Panc1 (cell line): ENCODE measurements around the gene RUSF1. TPM values are rescaled to one million over a fixed set of nuclear protein-coding genes. Genes with fewer than 3 reads are reported as not detected.

ENCODE experiments used
- ATAC-seq: fragments of 200-7000 bp; cut with Tn5 transposase; 2 replicates; pipeline ENCODE4 v1.9.1; 2020; ENCODE audit warnings: mild to moderate bottlenecking, moderate library complexity
- BruUV-seq: library from RNA; stranded (reverse); fragments of 400-500 nt; replicated peaks from 2 replicates; lab custom pipeline; 2021; lab: Mats Ljungman, UMichigan
- CTCF ChIA-PET: fragments of 300-600 bp; sonication (Branson Sonifier 250); formaldehyde crosslinking; loops from one replicate; lab custom pipeline; 2022; ENCODE audit warnings: antibody characterized with exemption; lab: Charles Lee
- POLR2A ChIA-PET: fragments of 300-600 bp; sonication (Branson Sonifier 250); formaldehyde crosslinking; loops from one replicate; lab custom pipeline; 2022; ENCODE audit warnings: antibody characterized with exemption; lab: Charles Lee
- DNase-seq: peaks from one replicate; pipeline ENCODE4 v3.0.0-alpha.2; 2010; ENCODE audit warnings: low read depth, low spot score
- H3K27ac ChIP-seq: 2 replicates; pipeline ENCODE4 v1.5.1; 2011; ENCODE audit warnings: mild to moderate bottlenecking, low read length, inconsistent platforms
- H3K27me3 ChIP-seq: fragments of 200-500 bp; sonication (Bioruptor generic); 2 replicates; pipeline ENCODE4 v1.6.0; 2014; ENCODE audit warnings: low read length, inconsistent platforms; ENCODE audit not compliant: control insufficient read depth, insufficient read depth
- H3K36me3 ChIP-seq: fragments of 200-500 bp; sonication (Bioruptor generic); 2 replicates; pipeline ENCODE4 v1.5.1; 2014; ENCODE audit warnings: inconsistent platforms, mild to moderate bottlenecking, low read length, moderate library complexity; ENCODE audit not compliant: control insufficient read depth, insufficient read depth
- H3K4me1 ChIP-seq: 2 replicates; pipeline ENCODE4 v1.5.1; 2011; ENCODE audit warnings: inconsistent platforms, mild to moderate bottlenecking, low read length, moderate library complexity; ENCODE audit not compliant: control insufficient read depth, insufficient read depth
- H3K4me3 ChIP-seq, 2 experiments: 2 replicates each; pipeline ENCODE4 v1.5.1; 2011 to 2012; ENCODE audit warnings: low read depth in 2 of 2, low read length in 2 of 2, mild to moderate bottlenecking in 2 of 2, inconsistent platforms in 1 of 2, moderate library complexity in 1 of 2
- H3K9me3 ChIP-seq: fragments of 200-500 bp; sonication (Bioruptor generic); 2 replicates; pipeline ENCODE4 v1.5.1; 2014; ENCODE audit warnings: low read depth, mild to moderate bottlenecking, inconsistent platforms, low read length, moderate library complexity; ENCODE audit not compliant: control insufficient read depth, insufficient read depth
- CTCF ChIP-seq: fragments of 450-650 bp; IDR thresholded peaks from 2 replicates; pipeline ENCODE4 v1.5.1; 2017; ENCODE audit warnings: mild to moderate bottlenecking
- POLR2AphosphoS5 ChIP-seq: IDR thresholded peaks from 2 replicates; pipeline ENCODE4 v1.6.1; 2012; ENCODE audit warnings: mild to moderate bottlenecking, low read depth, low read length, moderate library complexity
- SIN3A ChIP-seq: IDR thresholded peaks from 2 replicates; pipeline ENCODE4 v1.6.1; 2012; ENCODE audit warnings: low read depth, mild to moderate bottlenecking, low read length, moderate library complexity, borderline replicate concordance; ENCODE audit not compliant: insufficient read depth
- TCF7L2 ChIP-seq: IDR thresholded peaks from 2 replicates; pipeline ENCODE4 v1.6.1; 2011; ENCODE audit warnings: mild to moderate bottlenecking, low read depth, low read length, inconsistent platforms
- in situ Hi-C: cut with HindIII; loops from 2 replicates; pipeline ENCODE4 v1.10.0; 2016; ENCODE audit warnings: low sequenced_read_pairs, low pct_unique_long_range_greater_than_20kb
- intact Hi-C: fragments of 100-400 bp; cut with micrococcal nuclease; formaldehyde crosslinking; loops from one replicate; pipeline ENCODE4 v1.10.0; 2022; ENCODE audit not compliant: unreplicated experiment
- total RNA-seq: library from RNA; stranded (reverse); gene quantifications from one replicate; pipeline ENCODE4 v1.2.1, GENCODE V29; 2021; ENCODE audit not compliant: unreplicated experiment
- TF ChIP-seq, protein P1 (sequence below), 2 experiments: IDR thresholded peaks; 2 replicates each; pipeline ENCODE4 v1.6.1; 2011 to 2012; ENCODE audit warnings: low read depth in 2 of 2, control low read depth in 1 of 2, low read length in 1 of 2, mild to moderate bottlenecking in 1 of 2, moderate library complexity in 1 of 2; ENCODE audit not compliant: insufficient read depth in 1 of 2

RUSF1 gene
- total RNA-seq, 1 experiment from 2014 or later, result 47.4 TPM

DNA sequence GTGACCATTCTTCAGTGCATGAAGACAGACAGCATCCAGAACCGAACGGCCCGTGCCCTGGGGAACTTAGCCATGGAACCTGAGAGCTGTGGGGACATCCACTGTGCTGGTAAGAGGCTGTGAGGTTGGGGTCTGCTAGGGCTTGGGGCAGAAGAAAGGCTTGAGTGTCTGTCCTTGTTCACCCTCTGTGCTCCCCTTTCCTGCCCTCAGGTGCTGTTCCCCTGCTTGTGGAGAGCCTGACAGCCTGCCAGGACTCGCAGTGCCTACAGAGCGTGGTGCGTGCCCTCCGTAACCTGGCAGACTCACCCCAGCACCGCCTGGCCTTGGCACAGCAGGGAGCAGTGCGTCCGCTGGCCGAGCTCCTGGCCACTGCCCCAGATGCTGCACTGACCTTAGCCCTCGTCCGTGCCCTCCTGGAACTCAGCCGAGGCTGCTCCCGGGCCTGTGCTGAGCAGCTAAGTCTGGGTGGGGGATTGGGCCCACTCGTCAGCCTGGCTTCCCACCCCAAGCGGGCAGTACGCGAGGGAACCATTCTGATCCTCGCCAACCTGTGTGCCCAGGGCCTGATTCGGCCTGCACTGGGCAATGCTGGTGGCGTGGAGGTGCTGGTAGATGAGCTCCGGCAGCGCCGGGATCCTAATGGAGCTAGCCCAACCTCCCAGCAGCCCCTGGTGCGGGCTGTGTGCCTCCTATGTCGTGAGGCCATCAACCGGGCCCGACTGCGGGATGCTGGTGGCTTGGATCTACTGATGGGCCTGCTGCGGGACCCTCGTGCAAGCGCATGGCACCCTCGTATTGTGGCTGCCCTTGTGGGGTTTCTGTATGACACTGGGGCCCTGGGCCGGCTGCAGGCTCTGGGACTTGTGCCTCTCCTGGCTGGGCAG is 46.0 kb downstream of the RUSF1 start:
- no peak overlapping the region for H3K27ac ChIP-seq
- in situ Hi-C loops (no loop called here), intact Hi-C loops (no loop called here)
- no TSS peak for BruUV-seq
- ATAC-seq (no peak), DNase-seq (no peak)
- POLR2A ChIA-PET, result no interaction called here
- H3K9me3 ChIP-seq, result no peaks in the 10 kb centered on the region
- CTCF ChIA-PET, result no interaction called here
- no peaks in the 10 kb centered on the region for H3K36me3 ChIP-seq
- H3K4me3 ChIP-seq, result no peak overlapping the region
- TF ChIP-seq TCF7L2, result no peak
- H3K27me3 ChIP-seq, result no peaks in the 10 kb centered on the region
- H3K4me1 ChIP-seq, result peaks cover 10% of the 10 kb centered on the region

DNA sequence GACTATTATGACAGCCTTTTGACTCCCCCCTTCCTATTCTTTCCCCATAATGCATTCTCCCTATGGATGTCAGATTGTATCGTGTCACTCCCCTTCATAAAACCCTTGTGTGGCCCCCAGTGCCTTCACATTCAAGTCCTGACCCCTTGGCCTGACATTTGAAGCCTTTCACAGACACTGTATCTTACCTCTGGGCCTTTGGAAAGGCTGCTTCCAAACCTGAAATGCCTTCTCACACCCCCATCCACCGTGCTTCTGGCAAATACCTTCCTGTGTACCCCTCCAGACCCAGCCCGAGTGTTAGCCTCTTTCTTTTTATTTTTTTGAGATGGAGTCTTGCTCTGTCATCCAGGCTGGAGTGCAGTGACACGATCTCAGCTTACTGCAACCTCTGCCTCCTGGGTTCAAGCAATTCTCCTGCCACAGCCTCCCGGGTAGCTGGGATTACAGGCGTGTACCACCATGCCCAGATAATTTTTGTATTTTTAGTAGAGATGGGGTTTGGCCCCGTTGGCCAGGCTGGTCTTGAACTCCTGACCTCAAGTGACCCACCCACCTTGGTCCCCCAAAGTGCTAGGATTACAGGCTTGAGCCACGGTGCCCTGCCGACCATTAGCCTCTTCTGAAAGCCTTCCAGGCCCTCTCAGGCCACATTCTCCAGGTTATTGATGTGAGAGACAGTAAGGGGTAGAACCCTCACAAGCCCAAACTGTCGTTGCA is 46.8 kb downstream of the RUSF1 start:
- ChIA-PET POLR2A (interaction anchor here (0.9 kb wide), 1 partner anchor 252 kb away, joined by 3 read pairs; a partner anchor contains a TSS), CTCF (interaction anchor here (0.6 to 1.0 kb wide), 2 partner anchors 235 to 343 kb away, joined by 3 read pairs; no protein-coding TSS in a partner anchor)
- Histone ChIP-seq H3K27me3 (no peaks in the 10 kb centered on the region), H3K27ac (no peak overlapping the region), H3K4me3 (no peak overlapping the region), H3K9me3 (no peaks in the 10 kb centered on the region), H3K4me1 (peaks cover 18% of the 10 kb centered on the region), H3K36me3 (no peaks in the 10 kb centered on the region)
- no peak for TF ChIP-seq POLR2AphosphoS5
- TF ChIP-seq SIN3A, result no peak
- TF ChIP-seq, protein P1, sequence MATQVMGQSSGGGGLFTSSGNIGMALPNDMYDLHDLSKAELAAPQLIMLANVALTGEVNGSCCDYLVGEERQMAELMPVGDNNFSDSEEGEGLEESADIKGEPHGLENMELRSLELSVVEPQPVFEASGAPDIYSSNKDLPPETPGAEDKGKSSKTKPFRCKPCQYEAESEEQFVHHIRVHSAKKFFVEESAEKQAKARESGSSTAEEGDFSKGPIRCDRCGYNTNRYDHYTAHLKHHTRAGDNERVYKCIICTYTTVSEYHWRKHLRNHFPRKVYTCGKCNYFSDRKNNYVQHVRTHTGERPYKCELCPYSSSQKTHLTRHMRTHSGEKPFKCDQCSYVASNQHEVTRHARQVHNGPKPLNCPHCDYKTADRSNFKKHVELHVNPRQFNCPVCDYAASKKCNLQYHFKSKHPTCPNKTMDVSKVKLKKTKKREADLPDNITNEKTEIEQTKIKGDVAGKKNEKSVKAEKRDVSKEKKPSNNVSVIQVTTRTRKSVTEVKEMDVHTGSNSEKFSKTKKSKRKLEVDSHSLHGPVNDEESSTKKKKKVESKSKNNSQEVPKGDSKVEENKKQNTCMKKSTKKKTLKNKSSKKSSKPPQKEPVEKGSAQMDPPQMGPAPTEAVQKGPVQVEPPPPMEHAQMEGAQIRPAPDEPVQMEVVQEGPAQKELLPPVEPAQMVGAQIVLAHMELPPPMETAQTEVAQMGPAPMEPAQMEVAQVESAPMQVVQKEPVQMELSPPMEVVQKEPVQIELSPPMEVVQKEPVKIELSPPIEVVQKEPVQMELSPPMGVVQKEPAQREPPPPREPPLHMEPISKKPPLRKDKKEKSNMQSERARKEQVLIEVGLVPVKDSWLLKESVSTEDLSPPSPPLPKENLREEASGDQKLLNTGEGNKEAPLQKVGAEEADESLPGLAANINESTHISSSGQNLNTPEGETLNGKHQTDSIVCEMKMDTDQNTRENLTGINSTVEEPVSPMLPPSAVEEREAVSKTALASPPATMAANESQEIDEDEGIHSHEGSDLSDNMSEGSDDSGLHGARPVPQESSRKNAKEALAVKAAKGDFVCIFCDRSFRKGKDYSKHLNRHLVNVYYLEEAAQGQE (IDR thresholded peaks at IDR 0.05; ENCODE audit: insufficient read depth in 1 of 2, low read depth in 2 of 2, low read length in 1 of 2), result no peak
- no peak for TF ChIP-seq CTCF
- no peak for TF ChIP-seq TCF7L2
- no TSS peak for BruUV-seq
- DNase-seq (no peak), ATAC-seq (no peak)
- in situ Hi-C loops, result no loop called here
- intact Hi-C loops, result no loop called here
